A549 (cell line): ENCODE results near the gene ADAP1. TPM values are rescaled to one million over a fixed set of nuclear protein-coding genes. Genes with fewer than 3 reads are reported as not detected.

Experiments
- ATAC-seq, 2 experiments: fragments of 200-7000 bp in 1 of 2; fragments of >200 bp in 1 of 2; cut with Nextera tagmentation in 1 of 2; cut with Tn5 transposase in 1 of 2; 3 replicates each; pipeline versions ENCODE4 v1.8.0 to v1.9.1; 2018 to 2020; ENCODE audit warnings: mild to moderate bottlenecking in 1 of 2, moderate library complexity in 1 of 2
- CTCF ChIA-PET: fragments of 300-600 bp; sonication (Branson Sonifier 250); formaldehyde crosslinking; extraction: SDS; loops from one replicate; lab custom pipeline; 2021; ENCODE audit warnings: antibody characterized with exemption, inconsistent platforms; lab: Yijun Ruan, JAX
- POLR2A ChIA-PET: fragments of 350-600 bp; formaldehyde crosslinking; extraction: SDS; loops from one replicate; lab custom pipeline; 2021; ENCODE audit warnings: antibody characterized with exemption, inconsistent platforms; lab: Yijun Ruan, JAX
- DNase-seq, 2 experiments: peaks; one replicate each; pipeline versions ENCODE4 v3.0.0 to v3.0.0-alpha.2; 2011 to 2016; ENCODE audit warnings: low read depth in 1 of 2, low spot score in 1 of 2
- FAIRE-seq: peaks from 2 replicates; lab custom pipeline; 2011; peaks lifted over from hg19 to GRCh38; lab: Jason Lieb, UNC
- H3K27ac ChIP-seq, 2 experiments: fragments of >200 bp; sonication (Bioruptor Twin); formaldehyde crosslinking; 3 replicates each; pipeline ENCODE4 v1.5.1; 2016 to 2017
- H3K4me1 ChIP-seq: fragments of >200 bp; sonication (Bioruptor Twin); formaldehyde crosslinking; 3 replicates; pipeline ENCODE4 v1.6.1; 2016
- H3K4me2 ChIP-seq: fragments of >200 bp; sonication (Bioruptor Twin); formaldehyde crosslinking; 3 replicates; pipeline ENCODE4 v1.6.1; 2016
- H3K4me3 ChIP-seq: fragments of >200 bp; sonication (Bioruptor Twin); formaldehyde crosslinking; 3 replicates; pipeline ENCODE4 v1.5.1; 2016
- H3K9me3 ChIP-seq: fragments of >200 bp; sonication (Bioruptor Twin); formaldehyde crosslinking; 3 replicates; pipeline ENCODE4 v1.6.1; 2016
- ELK1 ChIP-seq: fragments of 150-350 bp; IDR thresholded peaks from 2 replicates; pipeline ENCODE4 v1.6.1; 2014; ENCODE audit warnings: low read depth, mild to moderate bottlenecking, low read length
- ESRRA ChIP-seq: fragments of 150-350 bp; IDR thresholded peaks from 2 replicates; pipeline ENCODE4 v1.6.1; 2014; ENCODE audit warnings: mild to moderate bottlenecking, low read length, borderline replicate concordance
- FOSL2 ChIP-seq, 2 experiments: fragments of 450-650 bp in 1 of 2; fragments of >200 bp in 1 of 2; sonication (Bioruptor Twin) in 1 of 2; formaldehyde crosslinking; IDR thresholded peaks; 2 replicates each; pipeline versions ENCODE4 v1.5.0 to v1.6.1; 2016 to 2020; ENCODE audit warnings: mild to moderate bottlenecking in 1 of 2, moderate library complexity in 1 of 2
- HEYL ChIP-seq: fragments of 250-450 bp; sonication (Bioruptor Pico); IDR thresholded peaks from 2 replicates; pipeline ENCODE4 v1.8.0; 2021; ENCODE audit warnings: mild to moderate bottlenecking, moderate library complexity
- HOXB13 ChIP-seq: fragments of 250-450 bp; sonication (Bioruptor Pico); IDR thresholded peaks from 2 replicates; pipeline ENCODE4 v1.5.0; 2020; ENCODE audit warnings: low read depth, mild to moderate bottlenecking, moderate library complexity
- HOXB5 ChIP-seq: fragments of 250-450 bp; sonication (Bioruptor Pico); IDR thresholded peaks from 2 replicates; pipeline ENCODE4 v1.5.0; 2020; ENCODE audit warnings: mild to moderate bottlenecking, moderate library complexity
- JUN ChIP-seq, 2 experiments: fragments of >200 bp; sonication (Bioruptor Twin); formaldehyde crosslinking; IDR thresholded peaks; 2 replicates in 1 of 2; 3 replicates in 1 of 2; pipeline ENCODE4 v1.6.1; 2016 to 2017
- KDM5A ChIP-seq: fragments of 200-600 bp; sonication (generic); IDR thresholded peaks from 2 replicates; pipeline ENCODE4 v1.6.1; 2016; ENCODE audit warnings: antibody characterized with exemption, mild to moderate bottlenecking
- MAFK ChIP-seq: fragments of 450-650 bp; IDR thresholded peaks from 2 replicates; pipeline ENCODE4 v1.6.1; 2014; ENCODE audit not compliant: partially characterized antibody
- NPAS2 ChIP-seq: fragments of 250-450 bp; sonication (Bioruptor Pico); IDR thresholded peaks from 2 replicates; pipeline ENCODE4 v1.8.0; 2022; ENCODE audit warnings: mild to moderate bottlenecking, moderate library complexity, borderline replicate concordance
- RARB ChIP-seq: fragments of 250-450 bp; sonication (Bioruptor Pico); IDR thresholded peaks from 2 replicates; pipeline ENCODE4 v1.8.0; 2021; ENCODE audit warnings: mild to moderate bottlenecking, moderate library complexity
- RFX5 ChIP-seq: fragments of 450-650 bp; IDR thresholded peaks from 2 replicates; pipeline ENCODE4 v1.7.1; 2014; ENCODE audit warnings: antibody characterized with exemption, mild to moderate bottlenecking, moderate library complexity
- SMC3 ChIP-seq: fragments of >200 bp; sonication (Bioruptor Twin); formaldehyde crosslinking; IDR thresholded peaks from 3 replicates; pipeline ENCODE4 v1.6.1; 2018; ENCODE audit warnings: inconsistent platforms
- TP53 ChIP-seq: fragments of 250-450 bp; sonication (Bioruptor Pico); IDR thresholded peaks from 2 replicates; pipeline ENCODE4 v1.5.0; 2021; ENCODE audit warnings: mild to moderate bottlenecking, moderate library complexity
- ZC3H11A ChIP-seq: fragments of 450-650 bp; IDR thresholded peaks from 2 replicates; pipeline ENCODE4 v1.6.1; 2014; ENCODE audit warnings: antibody characterized with exemption, mild to moderate bottlenecking
- ZNF302 ChIP-seq: fragments of 250-450 bp; sonication (Bioruptor Pico); IDR thresholded peaks from 2 replicates; pipeline ENCODE4 v1.9.0; 2021; ENCODE audit warnings: inconsistent platforms, mild to moderate bottlenecking, moderate library complexity
- WGBS: methylation state at CpG from one replicate; pipeline ENCODE4 v1.1.6; 2017; ENCODE audit errors: missing lambda C conversion rate; 5-methylcytosine and 5-hydroxymethylcytosine counted together
- polyA plus RNA-seq, 4 experiments: library from polyadenylated mRNA; depleted of rRNA in 3 of 4; stranded (reverse); fragments of >200 nt; fragmentation: RNase III in 1 of 4; extraction: RNeasy Plus Mini Kit Qiagen cat#74134 plus additional on column Dnase treatment in 1 of 4; gene quantifications; 2 replicates in 3 of 4; 3 replicates in 1 of 4; pipeline ENCODE4 v1.2.3, GENCODE V29; 2011 to 2017
- TF ChIP-seq, protein P1 (sequence below): IDR thresholded peaks from 2 replicates; pipeline ENCODE4 v1.6.1; 2012
- TF ChIP-seq, protein P2 (sequence below): fragments of 250-450 bp; sonication (Bioruptor Pico); IDR thresholded peaks from 2 replicates; pipeline ENCODE4 v1.5.0; 2021; ENCODE audit warnings: mild to moderate bottlenecking, moderate library complexity, borderline replicate concordance
- TF ChIP-seq, protein P3 (sequence below): fragments of 200-600 bp; sonication (generic); IDR thresholded peaks from 2 replicates; pipeline ENCODE4 v1.6.1; 2016; ENCODE audit warnings: antibody characterized with exemption, mild to moderate bottlenecking, moderate library complexity

ADAP1 gene
- polyA plus RNA-seq, 2 of the 4 experiments (the other 2 are of a cell fraction): 1.7 to 2.5 TPM

- DNase-seq (no peak), ATAC-seq (peak in 1 of 2 experiments; percentile 30; a peak in 3 of 6 replicates), FAIRE-seq (no peak)
- no peaks in the 10 kb centered on the region for H3K9me3 ChIP-seq
- H3K27ac ChIP-seq: 0 out of 6 replicates have a peak overlapping the region, but pooled peaks of 1 of the 2 experiments have one; percentile 11
- CTCF ChIA-PET: interaction anchor here (1.0 to 2.9 kb wide), 3 partner anchors 9 to 70 kb away, joined by 3 to 13 read pairs (median 3); partner anchors contain the start of gene ADAP1
- WGBS: 72% methylated on average over 29 of the region's 40 CpGs
- no peak for TF ChIP-seq RARB (CRISPR knock-in tag)
- no peak for TF ChIP-seq ZNF302 (CRISPR knock-in tag)
- no peak for TF ChIP-seq HOXB13
- TF ChIP-seq ELK1: no peak
- no peak for TF ChIP-seq KDM5A
- no peak for TF ChIP-seq FOSL2 (IDR thresholded peaks at IDR 0.05)
- TF ChIP-seq FOSL2 (CRISPR knock-in tag; IDR thresholded peaks at IDR 0.05): no peak
- no peak for TF ChIP-seq MAFK
- TF ChIP-seq ESRRA: no peak
- TF ChIP-seq NPAS2 (CRISPR knock-in tag): no peak
- TF ChIP-seq JUN (IDR thresholded peaks at IDR 0.05): no peak
- no peak for TF ChIP-seq HOXB5 (CRISPR knock-in tag)
- no peak for TF ChIP-seq RFX5
- TF ChIP-seq HEYL: no peak
- TF ChIP-seq, protein P1, sequence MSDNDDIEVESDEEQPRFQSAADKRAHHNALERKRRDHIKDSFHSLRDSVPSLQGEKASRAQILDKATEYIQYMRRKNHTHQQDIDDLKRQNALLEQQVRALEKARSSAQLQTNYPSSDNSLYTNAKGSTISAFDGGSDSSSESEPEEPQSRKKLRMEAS: no peak
- TF ChIP-seq SMC3: no peak
- no peak for TF ChIP-seq ZC3H11A
- POLR2A ChIA-PET: no interaction called here
- no peak overlapping the region for H3K4me2 ChIP-seq
- H3K4me3 ChIP-seq: no peak overlapping the region
- peaks cover 5% of the 10 kb centered on the region; the same call in 2 of the 3 replicates for H3K4me1 ChIP-seq
Measured at GRCh38 chr7:923108-924041, 31.1 kb downstream of the ADAP1 start.

DNA sequence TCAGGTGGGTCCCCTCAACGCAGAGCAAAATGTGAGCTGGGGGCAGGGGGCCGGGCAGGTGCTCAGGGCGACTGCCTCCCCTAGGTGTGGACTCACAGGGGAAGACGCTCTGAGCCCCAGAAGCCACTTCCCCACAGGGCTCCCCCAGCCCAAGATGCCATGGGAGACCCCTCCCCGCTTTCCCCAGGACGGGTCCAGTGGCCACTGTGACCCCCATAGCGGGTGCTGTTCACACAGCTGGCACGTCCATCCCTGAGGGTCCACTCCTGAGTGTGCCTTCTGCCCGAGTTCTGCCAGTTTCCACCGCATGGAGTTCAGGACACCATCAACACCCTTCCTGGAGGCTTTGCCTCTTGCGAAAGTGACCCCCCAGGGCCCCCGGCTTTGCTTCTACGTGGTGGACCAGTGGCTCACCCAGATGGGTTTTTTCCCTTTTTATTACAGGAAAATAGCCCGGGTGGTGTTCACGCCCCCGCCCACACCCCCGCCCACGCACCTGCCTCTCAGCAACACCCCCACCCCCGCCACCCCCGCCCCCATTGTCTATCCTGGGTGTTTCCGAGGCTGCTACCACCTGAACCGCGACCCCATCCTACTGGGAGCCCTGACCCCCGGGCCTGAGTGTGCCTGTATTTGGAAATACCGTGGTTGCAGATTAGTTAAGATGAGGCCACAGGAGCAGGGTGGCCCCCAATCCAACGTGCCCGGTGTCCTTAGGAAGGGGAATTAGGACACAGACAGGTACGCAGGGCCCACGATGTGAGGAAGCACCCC is 32.0 kb downstream of the ADAP1 start:
- no peak for ATAC-seq
- POLR2A ChIA-PET: no interaction called here

More for the DNA sequence above, 32.0 kb downstream of the ADAP1 start:
- Histone ChIP-seq H3K4me3 (no peak overlapping the region), H3K4me1 (peaks cover 5% of the 10 kb centered on the region; the same call in 2 of the 3 replicates), H3K27ac (0 out of 6 replicates have a peak overlapping the region, but pooled peaks of 1 of the 2 experiments have one; percentile 11), H3K4me2 (no peak overlapping the region), H3K9me3 (no peaks in the 10 kb centered on the region)
- CTCF ChIA-PET: interaction anchor here (0.7 to 2.9 kb wide), 5 partner anchors 8 to 71 kb away, joined by 3 to 13 read pairs (median 3); partner anchors contain the start of gene ADAP1
- TF ChIP-seq, protein P2, sequence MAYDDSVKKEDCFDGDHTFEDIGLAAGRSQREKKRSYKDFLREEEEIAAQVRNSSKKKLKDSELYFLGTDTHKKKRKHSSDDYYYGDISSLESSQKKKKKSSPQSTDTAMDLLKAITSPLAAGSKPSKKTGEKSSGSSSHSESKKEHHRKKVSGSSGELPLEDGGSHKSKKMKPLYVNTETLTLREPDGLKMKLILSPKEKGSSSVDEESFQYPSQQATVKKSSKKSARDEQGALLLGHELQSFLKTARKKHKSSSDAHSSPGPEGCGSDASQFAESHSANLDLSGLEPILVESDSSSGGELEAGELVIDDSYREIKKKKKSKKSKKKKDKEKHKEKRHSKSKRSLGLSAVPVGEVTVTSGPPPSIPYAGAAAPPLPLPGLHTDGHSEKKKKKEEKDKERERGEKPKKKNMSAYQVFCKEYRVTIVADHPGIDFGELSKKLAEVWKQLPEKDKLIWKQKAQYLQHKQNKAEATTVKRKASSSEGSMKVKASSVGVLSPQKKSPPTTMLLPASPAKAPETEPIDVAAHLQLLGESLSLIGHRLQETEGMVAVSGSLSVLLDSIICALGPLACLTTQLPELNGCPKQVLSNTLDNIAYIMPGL: no peak
- no peak for TF ChIP-seq TP53 (CRISPR knock-in tag)
- TF ChIP-seq, protein P3, sequence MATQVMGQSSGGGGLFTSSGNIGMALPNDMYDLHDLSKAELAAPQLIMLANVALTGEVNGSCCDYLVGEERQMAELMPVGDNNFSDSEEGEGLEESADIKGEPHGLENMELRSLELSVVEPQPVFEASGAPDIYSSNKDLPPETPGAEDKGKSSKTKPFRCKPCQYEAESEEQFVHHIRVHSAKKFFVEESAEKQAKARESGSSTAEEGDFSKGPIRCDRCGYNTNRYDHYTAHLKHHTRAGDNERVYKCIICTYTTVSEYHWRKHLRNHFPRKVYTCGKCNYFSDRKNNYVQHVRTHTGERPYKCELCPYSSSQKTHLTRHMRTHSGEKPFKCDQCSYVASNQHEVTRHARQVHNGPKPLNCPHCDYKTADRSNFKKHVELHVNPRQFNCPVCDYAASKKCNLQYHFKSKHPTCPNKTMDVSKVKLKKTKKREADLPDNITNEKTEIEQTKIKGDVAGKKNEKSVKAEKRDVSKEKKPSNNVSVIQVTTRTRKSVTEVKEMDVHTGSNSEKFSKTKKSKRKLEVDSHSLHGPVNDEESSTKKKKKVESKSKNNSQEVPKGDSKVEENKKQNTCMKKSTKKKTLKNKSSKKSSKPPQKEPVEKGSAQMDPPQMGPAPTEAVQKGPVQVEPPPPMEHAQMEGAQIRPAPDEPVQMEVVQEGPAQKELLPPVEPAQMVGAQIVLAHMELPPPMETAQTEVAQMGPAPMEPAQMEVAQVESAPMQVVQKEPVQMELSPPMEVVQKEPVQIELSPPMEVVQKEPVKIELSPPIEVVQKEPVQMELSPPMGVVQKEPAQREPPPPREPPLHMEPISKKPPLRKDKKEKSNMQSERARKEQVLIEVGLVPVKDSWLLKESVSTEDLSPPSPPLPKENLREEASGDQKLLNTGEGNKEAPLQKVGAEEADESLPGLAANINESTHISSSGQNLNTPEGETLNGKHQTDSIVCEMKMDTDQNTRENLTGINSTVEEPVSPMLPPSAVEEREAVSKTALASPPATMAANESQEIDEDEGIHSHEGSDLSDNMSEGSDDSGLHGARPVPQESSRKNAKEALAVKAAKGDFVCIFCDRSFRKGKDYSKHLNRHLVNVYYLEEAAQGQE: no peak
- DNase-seq: no peak
- WGBS: 75% methylated on average over 15 of the region's 29 CpGs
- FAIRE-seq: no peak
